DND-41 (cell line): ENCODE measurements around the gene MOB3B.

Source experiments
- ATAC-seq: fragments of 200-7000 bp; cut with Tn5 transposase; 3 replicates; pipeline ENCODE4 v1.9.1; 2021; ENCODE audit warnings: low read depth; ENCODE audit not compliant: insufficient read depth
- DNase-seq: peaks from one replicate; pipeline ENCODE4 v3.0.0-alpha.2; 2020
- H2AFZ ChIP-seq: 2 replicates; pipeline ENCODE4 v1.6.0; 2012; ENCODE audit warnings: low read depth, low read length
- H3K27ac ChIP-seq: 2 replicates; pipeline ENCODE4 v1.5.1; 2012; ENCODE audit warnings: low read length, inconsistent platforms
- H3K27me3 ChIP-seq: fragments of 200-600 bp; sonication (generic); 2 replicates; pipeline ENCODE4 v1.6.0; 2012; ENCODE audit warnings: low read length, mild to moderate bottlenecking, inconsistent platforms; ENCODE audit not compliant: insufficient read depth, poor library complexity
- H3K36me3 ChIP-seq: 2 replicates; pipeline ENCODE4 v1.5.1; 2012; ENCODE audit warnings: low read length, inconsistent platforms; ENCODE audit not compliant: insufficient read depth
- H3K4me1 ChIP-seq: 2 replicates; pipeline ENCODE4 v1.5.1; 2012; ENCODE audit warnings: mild to moderate bottlenecking, low read length; ENCODE audit not compliant: insufficient read depth
- H3K4me2 ChIP-seq: 2 replicates; pipeline ENCODE4 v1.6.0; 2012; ENCODE audit warnings: mild to moderate bottlenecking, moderate library complexity, low read length, inconsistent platforms; ENCODE audit not compliant: insufficient read depth
- H3K4me3 ChIP-seq, 2 experiments: fragments of 200-600 bp in 1 of 2; shearing (Covaris generic) in 1 of 2; 2 replicates each; pipeline ENCODE4 v1.5.1; 2012 to 2016; ENCODE audit warnings: inconsistent platforms in 2 of 2, low read length in 2 of 2, mild to moderate bottlenecking in 2 of 2, low read depth in 1 of 2, moderate library complexity in 1 of 2
- H3K79me2 ChIP-seq: 2 replicates; pipeline ENCODE4 v1.6.0; 2012; ENCODE audit warnings: low read length, inconsistent platforms; ENCODE audit not compliant: insufficient read depth
- H3K9ac ChIP-seq: 2 replicates; pipeline ENCODE4 v1.6.0; 2012; ENCODE audit warnings: low read depth, mild to moderate bottlenecking, inconsistent platforms, low read length, moderate library complexity
- H3K9me3 ChIP-seq: 2 replicates; pipeline ENCODE4 v1.5.1; 2012; ENCODE audit warnings: low read length, moderate library complexity, mild to moderate bottlenecking, inconsistent platforms; ENCODE audit not compliant: insufficient read depth, severe bottlenecking
- H4K20me1 ChIP-seq: 2 replicates; pipeline ENCODE4 v1.6.0; 2012; ENCODE audit warnings: low read length; ENCODE audit not compliant: insufficient read depth
- CTCF ChIP-seq: IDR thresholded peaks from 2 replicates; pipeline ENCODE4 v1.5.1; 2012; ENCODE audit warnings: borderline replicate concordance, low read length, moderate library complexity, mild to moderate bottlenecking; ENCODE audit not compliant: poor library complexity, severe bottlenecking; ENCODE audit errors: extremely low read depth
- EZH2 ChIP-seq: IDR thresholded peaks from 3 replicates; pipeline ENCODE4 v1.6.1; 2012; ENCODE audit warnings: borderline replicate concordance, low read depth, mild to moderate bottlenecking, moderate library complexity, low read length, inconsistent platforms; ENCODE audit not compliant: severe bottlenecking

Gene MOB3B

GRCh38 chr9:27339661-27340284, 189.8 kb downstream of the MOB3B start:
- H3K27me3 ChIP-seq, result no peaks in the 10 kb centered on the region
- no peak overlapping the region for H3K4me2 ChIP-seq
- H3K27ac ChIP-seq, result no peak overlapping the region
- H3K79me2 ChIP-seq, result no peaks in the 10 kb centered on the region
- no peak for ATAC-seq
- H3K4me1 ChIP-seq, result no peaks in the 10 kb centered on the region
- no peaks in the 10 kb centered on the region for H3K9me3 ChIP-seq
- H2AFZ ChIP-seq, result no peak overlapping the region
- TF ChIP-seq EZH2 (no peak), CTCF (no peak)
- no peak for DNase-seq
- no peaks in the 10 kb centered on the region for H3K36me3 ChIP-seq
- no peak overlapping the region for H3K4me3 ChIP-seq
- no peak overlapping the region for H3K9ac ChIP-seq
- H4K20me1 ChIP-seq, result no peaks in the 10 kb centered on the region

- Histone ChIP-seq H3K36me3 (no peaks in the 10 kb centered on the region), H3K4me2 (no peak overlapping the region), H4K20me1 (no peaks in the 10 kb centered on the region), H3K27ac (no peak overlapping the region), H3K27me3 (no peaks in the 10 kb centered on the region), H2AFZ (no peak overlapping the region), H3K9ac (no peak overlapping the region), H3K79me2 (no peaks in the 10 kb centered on the region), H3K4me3 (no peak overlapping the region), H3K9me3 (no peaks in the 10 kb centered on the region), H3K4me1 (no peaks in the 10 kb centered on the region)
- no peak for TF ChIP-seq EZH2
- no peak for TF ChIP-seq CTCF
- no peak for ATAC-seq
- no peak for DNase-seq
Observed at GRCh38 chr9:27338527-27338903, 191.1 kb downstream of the MOB3B start.

GRCh38 chr9:27337833-27338526, 191.6 kb downstream of the MOB3B start:
- Histone ChIP-seq H3K36me3 (no peaks in the 10 kb centered on the region), H3K27me3 (no peaks in the 10 kb centered on the region), H3K79me2 (no peaks in the 10 kb centered on the region), H3K4me2 (no peak overlapping the region), H3K4me3 (no peak overlapping the region), H4K20me1 (no peaks in the 10 kb centered on the region), H3K4me1 (no peaks in the 10 kb centered on the region), H3K9ac (no peak overlapping the region), H3K27ac (no peak overlapping the region), H3K9me3 (no peaks in the 10 kb centered on the region), H2AFZ (no peak overlapping the region)
- DNase-seq, result no peak
- TF ChIP-seq CTCF, result no peak
- no peak for TF ChIP-seq EZH2
- ATAC-seq, result no peak
